Smooth muscle cell (in vitro differentiated cells): Measurements from ENCODE around the gene KIF26B. TPM values are rescaled to one million over a fixed set of nuclear protein-coding genes. Genes with fewer than 3 reads are reported as not detected.

ENCODE experiments used
- DNase-seq: peaks from one replicate; lab custom pipeline; 2025; ENCODE audit not compliant: unreplicated experiment; lab: John Stamatoyannopoulos, UW
- H2AFZ ChIP-seq: fragments of 200-600 bp; sonication (generic); 2 replicates; pipeline ENCODE4 v1.6.0; 2016; ENCODE audit warnings: antibody characterized with exemption, low read depth, mild to moderate bottlenecking
- H3F3A ChIP-seq: fragments of 200-600 bp; sonication (generic); 2 replicates; pipeline ENCODE4 v1.6.0; 2017; ENCODE audit warnings: antibody characterized with exemption, low read depth
- H3K27ac ChIP-seq: fragments of 200-600 bp; sonication (generic); 2 replicates; pipeline ENCODE4 v1.5.1; 2016; ENCODE audit warnings: low read depth, mild to moderate bottlenecking
- H3K27me3 ChIP-seq: fragments of 200-600 bp; sonication (generic); 2 replicates; pipeline ENCODE4 v1.6.1; 2016; ENCODE audit warnings: low read depth, mild to moderate bottlenecking
- H3K36me3 ChIP-seq: fragments of 200-600 bp; sonication (generic); 2 replicates; pipeline ENCODE4 v1.5.1; 2016; ENCODE audit warnings: low read depth
- H3K4me1 ChIP-seq: fragments of 200-600 bp; sonication (generic); 2 replicates; pipeline ENCODE4 v1.5.1; 2016; ENCODE audit warnings: low read depth
- H3K4me2 ChIP-seq: fragments of 200-600 bp; sonication (generic); 2 replicates; pipeline ENCODE4 v1.6.0; 2016; ENCODE audit warnings: mild to moderate bottlenecking
- H3K4me3 ChIP-seq: fragments of 200-600 bp; sonication (generic); 2 replicates; pipeline ENCODE4 v1.5.1; 2016; ENCODE audit warnings: mild to moderate bottlenecking
- H3K79me2 ChIP-seq: fragments of 200-600 bp; sonication (generic); 2 replicates; pipeline ENCODE4 v1.6.0; 2016; ENCODE audit warnings: low read depth, mild to moderate bottlenecking
- H3K9ac ChIP-seq: fragments of 200-600 bp; sonication (generic); 2 replicates; pipeline ENCODE4 v1.6.0; 2016; ENCODE audit warnings: low read depth
- H3K9me3 ChIP-seq: fragments of 200-600 bp; sonication (generic); replicated peaks from 2 replicates; pipeline ENCODE4 v1.5.1; 2016; ENCODE audit warnings: low read depth
- H4K20me1 ChIP-seq: fragments of 200-600 bp; sonication (generic); 2 replicates; pipeline ENCODE4 v1.6.0; 2016; ENCODE audit warnings: low read depth
- WGBS: methylation state at CpG from one replicate; pipeline ENCODE4 v1.1.7; 2016; ENCODE audit warnings: low lambda C conversion rate; 5-methylcytosine and 5-hydroxymethylcytosine counted together
- polyA plus RNA-seq: library from polyadenylated mRNA; unstranded; fragments of >200 nt; fragmentation: Nextera tagmentation; extraction: Ambion mirVana; gene quantifications from 2 replicates; pipeline ENCODE4 v1.2.1, GENCODE V29; 2016
- total RNA-seq: library from RNA; depleted of rRNA; stranded (reverse); fragments of >200 nt; gene quantifications from 2 replicates; pipeline ENCODE4 v1.2.3, GENCODE V29; 2014
- TF ChIP-seq, protein P1 (sequence below): fragments of 200-600 bp; sonication (generic); IDR thresholded peaks from 2 replicates; pipeline ENCODE4 v1.5.1; 2017; ENCODE audit warnings: borderline replicate concordance, mild to moderate bottlenecking, antibody characterized with exemption; ENCODE audit not compliant: insufficient read depth, poor library complexity, severe bottlenecking

KIF26B gene
- total and polyA plus RNA-seq, 2 experiments from 2014 or later, result 24.9 to 43.3 TPM

- H2AFZ ChIP-seq, result no peak overlapping the region
- H3K27ac ChIP-seq, result no peak overlapping the region
- H3K9ac ChIP-seq, result no peak overlapping the region
- 97% methylated on average over 9 of the region's 9 CpGs for WGBS
- no peaks in the 10 kb centered on the region for H3K9me3 ChIP-seq
- peaks cover 88% of the 10 kb centered on the region for H4K20me1 ChIP-seq
- no peaks in the 10 kb centered on the region for H3K36me3 ChIP-seq
- TF ChIP-seq, protein P1, sequence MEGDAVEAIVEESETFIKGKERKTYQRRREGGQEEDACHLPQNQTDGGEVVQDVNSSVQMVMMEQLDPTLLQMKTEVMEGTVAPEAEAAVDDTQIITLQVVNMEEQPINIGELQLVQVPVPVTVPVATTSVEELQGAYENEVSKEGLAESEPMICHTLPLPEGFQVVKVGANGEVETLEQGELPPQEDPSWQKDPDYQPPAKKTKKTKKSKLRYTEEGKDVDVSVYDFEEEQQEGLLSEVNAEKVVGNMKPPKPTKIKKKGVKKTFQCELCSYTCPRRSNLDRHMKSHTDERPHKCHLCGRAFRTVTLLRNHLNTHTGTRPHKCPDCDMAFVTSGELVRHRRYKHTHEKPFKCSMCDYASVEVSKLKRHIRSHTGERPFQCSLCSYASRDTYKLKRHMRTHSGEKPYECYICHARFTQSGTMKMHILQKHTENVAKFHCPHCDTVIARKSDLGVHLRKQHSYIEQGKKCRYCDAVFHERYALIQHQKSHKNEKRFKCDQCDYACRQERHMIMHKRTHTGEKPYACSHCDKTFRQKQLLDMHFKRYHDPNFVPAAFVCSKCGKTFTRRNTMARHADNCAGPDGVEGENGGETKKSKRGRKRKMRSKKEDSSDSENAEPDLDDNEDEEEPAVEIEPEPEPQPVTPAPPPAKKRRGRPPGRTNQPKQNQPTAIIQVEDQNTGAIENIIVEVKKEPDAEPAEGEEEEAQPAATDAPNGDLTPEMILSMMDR, result no peak
- no peak overlapping the region for H3K4me3 ChIP-seq
- peaks cover 27% of the 10 kb centered on the region for H3K79me2 ChIP-seq
- no peak overlapping the region for H3K4me2 ChIP-seq
- no peaks in the 10 kb centered on the region for H3F3A ChIP-seq
- no peaks in the 10 kb centered on the region for H3K27me3 ChIP-seq
- H3K4me1 ChIP-seq, result no peaks in the 10 kb centered on the region
- DNase-seq, result no peak
These were observed 348.8 kb downstream of the KIF26B start for GRCh38 chr1:245503548-245503947.

- no peak overlapping the region for H3K4me2 ChIP-seq
- TF ChIP-seq, protein P1, result no peak
- WGBS, result 69% methylated on average over 4 of the region's 4 CpGs
These were observed 355.4 kb downstream of the KIF26B start for GRCh38 chr1:245510144-245510543.

GRCh38 chr1:245512181-245512888 is 357.6 kb downstream of the KIF26B start:
- peaks cover 9% of the 10 kb centered on the region for H3K4me1 ChIP-seq
- H3K79me2 ChIP-seq, result peaks cover 26% of the 10 kb centered on the region
- H3K27me3 ChIP-seq, result no peaks in the 10 kb centered on the region
- no peaks in the 10 kb centered on the region for H3K36me3 ChIP-seq
- no peak overlapping the region for H3K9ac ChIP-seq
- no peak for DNase-seq
- TF ChIP-seq, protein P1, result no peak
- no peak overlapping the region for H3K4me2 ChIP-seq
- no peak overlapping the region for H3K4me3 ChIP-seq
- H2AFZ ChIP-seq, result no peak overlapping the region
- H3K27ac ChIP-seq, result no peak overlapping the region
- H3F3A ChIP-seq, result no peaks in the 10 kb centered on the region
- peaks cover 87% of the 10 kb centered on the region for H4K20me1 ChIP-seq
- 89% methylated on average over 8 of the region's 8 CpGs for WGBS
- H3K9me3 ChIP-seq, result no peaks in the 10 kb centered on the region

More at GRCh38 chr1:245510144-245510543, 355.4 kb downstream of the KIF26B start:
- no peak overlapping the region for H3K4me3 ChIP-seq
- H2AFZ ChIP-seq, result no peak overlapping the region
- H3K27ac ChIP-seq, result no peak overlapping the region
- DNase-seq, result no peak
- H3K9me3 ChIP-seq, result no peaks in the 10 kb centered on the region
- H3K36me3 ChIP-seq, result no peaks in the 10 kb centered on the region
- H3K27me3 ChIP-seq, result no peaks in the 10 kb centered on the region
- H3K4me1 ChIP-seq, result peaks cover 9% of the 10 kb centered on the region
- peaks cover 87% of the 10 kb centered on the region for H4K20me1 ChIP-seq
- no peak overlapping the region for H3K9ac ChIP-seq
- peaks cover 28% of the 10 kb centered on the region for H3K79me2 ChIP-seq
- H3F3A ChIP-seq, result no peaks in the 10 kb centered on the region

DNA sequence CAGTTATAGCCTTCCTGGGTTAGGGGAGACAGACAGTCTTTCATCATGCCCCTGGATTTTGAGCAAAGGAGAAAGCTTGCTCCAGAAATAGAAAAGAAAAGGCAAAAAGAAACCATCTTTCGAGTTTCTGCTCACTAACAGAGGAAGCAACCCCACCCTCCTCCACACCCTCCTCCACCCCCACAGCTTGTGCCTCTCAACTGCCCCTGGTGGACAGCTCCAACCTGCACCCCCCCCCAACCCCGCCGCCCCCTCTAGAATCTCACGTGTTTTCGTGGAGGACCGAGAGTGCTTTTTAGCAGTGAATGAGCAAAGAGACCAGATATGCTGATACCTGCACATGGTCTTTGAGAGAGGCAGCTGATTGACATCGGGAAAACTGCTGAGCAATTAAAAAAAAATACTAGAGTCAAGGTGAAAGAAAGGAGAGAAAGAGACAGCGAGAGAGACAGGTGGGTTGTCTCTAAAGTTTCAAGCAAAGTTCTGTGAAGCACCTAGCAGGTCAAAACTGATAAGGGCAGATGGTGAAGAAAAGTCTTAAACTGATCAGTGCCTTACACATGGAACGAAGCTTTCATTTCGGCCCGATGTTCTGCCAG is 358.3 kb downstream of the KIF26B start:
- DNase-seq, result no peak
- peaks cover 9% of the 10 kb centered on the region for H3K4me1 ChIP-seq
- H3K4me3 ChIP-seq, result no peak overlapping the region
- no peaks in the 10 kb centered on the region for H3K9me3 ChIP-seq
- peaks cover 26% of the 10 kb centered on the region for H3K79me2 ChIP-seq
- no peak overlapping the region for H3K9ac ChIP-seq
- WGBS, result 77% methylated on average over 11 of the region's 11 CpGs
- no peak overlapping the region for H2AFZ ChIP-seq
- no peaks in the 10 kb centered on the region for H3K27me3 ChIP-seq
- no peak overlapping the region for H3K4me2 ChIP-seq
- no peaks in the 10 kb centered on the region for H3K36me3 ChIP-seq
- H4K20me1 ChIP-seq, result peaks cover 90% of the 10 kb centered on the region
- H3F3A ChIP-seq, result no peaks in the 10 kb centered on the region
- TF ChIP-seq, protein P1, result no peak
- no peak overlapping the region for H3K27ac ChIP-seq
